ENCODE results near the gene CCT8. TPM values are rescaled to one million over a fixed set of nuclear protein-coding genes. Genes with fewer than 3 reads are reported as not detected.

Gene CCT8
- total RNA-seq, 4 donors from 2014 or later: 68.9 to 132 (median 113) TPM

DNA sequence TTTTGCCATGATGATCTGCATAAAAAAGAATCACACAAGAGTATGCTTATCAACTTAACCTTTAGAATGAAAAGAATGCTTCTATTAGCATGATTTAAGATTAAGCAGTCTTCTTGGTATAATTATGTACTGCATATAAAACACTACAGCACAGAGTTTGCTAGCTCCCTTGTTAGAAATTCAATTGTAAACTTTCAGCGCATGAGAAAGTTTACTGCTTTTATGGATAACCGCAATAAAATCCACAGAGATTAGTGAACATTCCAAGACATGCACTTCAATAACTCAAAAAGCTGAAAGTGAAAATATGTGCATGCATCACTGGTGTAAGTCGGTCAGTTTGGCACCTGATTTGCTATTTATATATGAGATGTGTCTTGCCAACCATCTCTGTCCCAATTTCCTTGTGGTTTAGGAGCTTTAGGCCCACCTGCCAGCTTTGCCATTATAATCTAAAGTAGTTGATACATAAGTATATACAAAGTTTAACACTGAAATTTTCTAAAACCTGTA lies 16.9 kb downstream of the CCT8 start:
- DNase-seq (ENCODE audit: low spot score): no peak
- TF ChIP-seq CTCF (IDR thresholded peaks at IDR 0.05): no peak
- no peak for ATAC-seq (ENCODE audit: low FRiP score)

GRCh38 chr21:29056005-29056404 lies 17.4 kb downstream of the CCT8 start:
- TF ChIP-seq CTCF (IDR thresholded peaks at IDR 0.05): no peak
- DNase-seq (ENCODE audit: low spot score) (no peak), ATAC-seq (ENCODE audit: low FRiP score) (no peak)

- no peak for TF ChIP-seq CTCF (IDR thresholded peaks at IDR 0.05)
- DNase-seq (ENCODE audit: low spot score): no peak
- ATAC-seq (ENCODE audit: low FRiP score): no peak
These were observed 18.4 kb downstream of the CCT8 start for GRCh38 chr21:29055080-29055479.

- DNase-seq (ENCODE audit: low spot score) (no peak), ATAC-seq (ENCODE audit: low FRiP score) (no peak)
- TF ChIP-seq CTCF (IDR thresholded peaks at IDR 0.05): no peak
These were observed 19.8 kb downstream of the CCT8 start for GRCh38 chr21:29053656-29054055.

- ATAC-seq (ENCODE audit: low FRiP score) (no peak), DNase-seq (ENCODE audit: low spot score) (no peak)
- TF ChIP-seq CTCF (IDR thresholded peaks at IDR 0.05): no peak
These were observed 20.4 kb downstream of the CCT8 start for GRCh38 chr21:29053011-29053553.

DNA sequence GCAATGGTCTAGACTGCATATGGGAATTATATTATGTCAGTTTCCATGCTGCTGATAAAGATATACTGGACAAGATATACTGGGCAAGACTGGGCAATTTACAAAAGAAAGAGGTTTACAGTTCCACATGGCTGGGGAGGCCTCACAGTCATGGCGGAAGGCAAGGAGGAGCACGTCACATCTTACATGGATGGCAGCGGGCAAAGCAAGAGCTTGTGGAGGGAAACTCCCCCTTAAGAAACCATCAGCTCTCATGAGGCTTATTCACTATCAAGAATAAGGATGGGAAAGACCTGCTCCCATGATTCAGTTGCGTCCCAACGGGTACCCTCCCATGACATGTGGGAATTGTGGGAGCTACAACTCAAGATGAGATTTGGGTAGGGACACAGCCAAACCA lies 21.2 kb downstream of the CCT8 start:
- TF ChIP-seq CTCF (IDR thresholded peaks at IDR 0.05): no peak
- no peak for ATAC-seq (ENCODE audit: low FRiP score)
- no peak for DNase-seq (ENCODE audit: low spot score)

GRCh38 chr21:29034678-29035077 lies 38.8 kb downstream of the CCT8 start:
- ATAC-seq (ENCODE audit: low FRiP score) (no peak), DNase-seq (ENCODE audit: low spot score) (no peak)
- TF ChIP-seq CTCF (IDR thresholded peaks at IDR 0.05): no peak

All from omental fat pad (tissue), 4 donors.